Measurements from ENCODE around the gene HSP90AB1. TPM values are rescaled to one million over a fixed set of nuclear protein-coding genes. Genes with fewer than 3 reads are reported as not detected.

The HSP90AB1 gene
- total and polyA plus RNA-seq, 9 of the 15 experiments (the other 6 are each of a cell fraction or from before 2014, with no cell fraction given): 1,780 to 3,358 (median 2,262) TPM

- TF ChIP-seq ZNF449 (CRISPR knock-in tag; IDR thresholded peaks at IDR 0.05) (no peak), CREM (IDR thresholded peaks at IDR 0.05; ENCODE audit: low read depth) (peak; percentile 36; the same call in 1 of the 2 replicates), HES1 (IDR thresholded peaks at IDR 0.05; ENCODE audit: low read depth) (no peak), CXXC5 (CRISPR knock-in tag; IDR thresholded peaks at IDR 0.05) (peak; percentile 63), SAP30 (IDR thresholded peaks at IDR 0.05; ENCODE audit: borderline replicate concordance, insufficient read depth, low read depth, low read length, poor library complexity, severe bottlenecking) (peak; percentile 61), ZBTB40 (IDR thresholded peaks at IDR 0.05) (no peak; the same call in 1 of the 2 replicates), ZBTB40 (CRISPR knock-in tag; IDR thresholded peaks at IDR 0.05) (no peak), POLR3A (IDR thresholded peaks at IDR 0.05; ENCODE audit: borderline replicate concordance, extremely low read depth, insufficient read depth, insufficient read length) (no peak), HOMEZ (CRISPR knock-in tag; IDR thresholded peaks at IDR 0.05) (no peak), CBX1 (IDR thresholded peaks at IDR 0.05; ENCODE audit: low read depth) (0 out of 2 replicates have a peak, but pooled peaks have one; percentile 35), ZNF780A (CRISPR knock-in tag; IDR thresholded peaks at IDR 0.05) (no peak), EGR1 (conservative IDR thresholded peaks at IDR 0.05) (peak; percentile 73; the same call in 1 of the 2 replicates)
These were observed 18.3 kb downstream of the HSP90AB1 start, which contains the start of gene NFKBIE (continued) for GRCh38 chr6:44265007-44265721.

All from K562 (cell line).